Neural progenitor cell (in vitro differentiated cells): ENCODE results near the gene SCN1B. TPM values are rescaled to one million over a fixed set of nuclear protein-coding genes. Genes with fewer than 3 reads are reported as not detected.
A peak's percentile ranks its signal among the peaks of the same experiment; 100 is the strongest.

Source experiments
- DNase-seq: peaks from one replicate; pipeline ENCODE4 v3.0.0-alpha.2; 2016; ENCODE audit warnings: low spot score
- H2AFZ ChIP-seq: fragments of 200-600 bp; sonication (generic); replicated peaks from 2 replicates; pipeline ENCODE4 v1.6.1; 2016; ENCODE audit warnings: antibody characterized with exemption
- H3F3A ChIP-seq: fragments of 200-600 bp; sonication (generic); 2 replicates; pipeline ENCODE4 v1.6.1; 2016; ENCODE audit warnings: antibody characterized with exemption, low read depth
- H3K27ac ChIP-seq: fragments of 200-600 bp; sonication (generic); 2 replicates; pipeline ENCODE4 v1.5.1; 2016; ENCODE audit warnings: mild to moderate bottlenecking
- H3K27me3 ChIP-seq: fragments of 200-600 bp; sonication (generic); 2 replicates; pipeline ENCODE4 v1.6.1; 2016; ENCODE audit warnings: mild to moderate bottlenecking, moderate library complexity
- H3K36me3 ChIP-seq: fragments of 200-600 bp; sonication (generic); 2 replicates; pipeline ENCODE4 v1.5.1; 2016
- H3K4me1 ChIP-seq: fragments of 200-600 bp; sonication (generic); 2 replicates; pipeline ENCODE4 v1.6.1; 2016; ENCODE audit warnings: mixed run types
- H3K4me2 ChIP-seq: fragments of 200-600 bp; sonication (generic); 2 replicates; pipeline ENCODE4 v1.6.1; 2016
- H3K4me3 ChIP-seq: fragments of 200-600 bp; sonication (generic); 2 replicates; pipeline ENCODE4 v1.5.1; 2016
- H3K79me2 ChIP-seq: fragments of 200-600 bp; sonication (generic); 2 replicates; pipeline ENCODE4 v1.6.1; 2016; ENCODE audit warnings: low read depth
- H3K9ac ChIP-seq: fragments of 200-600 bp; sonication (generic); 2 replicates; pipeline ENCODE4 v1.6.1; 2016
- H3K9me3 ChIP-seq: fragments of 200-600 bp; sonication (generic); 2 replicates; pipeline ENCODE4 v1.5.1; 2016; ENCODE audit warnings: low read depth
- H4K20me1 ChIP-seq: fragments of 200-600 bp; sonication (generic); 2 replicates; pipeline ENCODE4 v1.6.1; 2016; ENCODE audit warnings: low read depth
- H3K27ac Mint-ChIP-seq: 3 replicates; pipeline ENCODE4 v1.8.0; 2021; ENCODE audit warnings: mixed read lengths
- H3K27me3 Mint-ChIP-seq: 2 replicates; pipeline ENCODE4 v1.8.0; 2022; ENCODE audit warnings: low read depth, mild to moderate bottlenecking, inconsistent platforms, moderate library complexity, mixed read lengths; ENCODE audit not compliant: insufficient read depth
- H3K36me3 Mint-ChIP-seq: 3 replicates; pipeline ENCODE4 v1.8.0; 2021; ENCODE audit warnings: mixed read lengths
- H3K4me1 Mint-ChIP-seq: 3 replicates; pipeline ENCODE4 v1.8.0; 2021; ENCODE audit warnings: mixed read lengths
- H3K4me3 Mint-ChIP-seq: 3 replicates; pipeline ENCODE4 v1.8.0; 2021; ENCODE audit warnings: mild to moderate bottlenecking, moderate library complexity, mixed read lengths
- H3K9me3 Mint-ChIP-seq: 3 replicates; pipeline ENCODE4 v1.8.0; 2020; ENCODE audit warnings: mixed read lengths
- EZH2 ChIP-seq: fragments of 200-600 bp; sonication (generic); IDR thresholded peaks from 2 replicates; pipeline ENCODE4 v1.6.1; 2017; ENCODE audit warnings: antibody characterized with exemption, mild to moderate bottlenecking, moderate library complexity
- EZH2phosphoT487 ChIP-seq: fragments of 200-600 bp; sonication (generic); IDR thresholded peaks from 2 replicates; pipeline ENCODE4 v1.6.1; 2017; ENCODE audit warnings: antibody characterized with exemption
- total RNA-seq: library from RNA; depleted of rRNA; stranded (reverse); fragments of >200 nt; gene quantifications from 2 replicates; pipeline ENCODE4 v1.2.3, GENCODE V29; 2015; ENCODE audit warnings: low replicate concordance
- TF ChIP-seq, protein P1 (sequence below): fragments of 200-600 bp; sonication (generic); IDR thresholded peaks from 2 replicates; pipeline ENCODE4 v1.5.1; 2017; ENCODE audit warnings: antibody characterized with exemption, mild to moderate bottlenecking

The SCN1B gene
- total RNA-seq, 1 donor from 2014 or later: 2.2 TPM

DNA sequence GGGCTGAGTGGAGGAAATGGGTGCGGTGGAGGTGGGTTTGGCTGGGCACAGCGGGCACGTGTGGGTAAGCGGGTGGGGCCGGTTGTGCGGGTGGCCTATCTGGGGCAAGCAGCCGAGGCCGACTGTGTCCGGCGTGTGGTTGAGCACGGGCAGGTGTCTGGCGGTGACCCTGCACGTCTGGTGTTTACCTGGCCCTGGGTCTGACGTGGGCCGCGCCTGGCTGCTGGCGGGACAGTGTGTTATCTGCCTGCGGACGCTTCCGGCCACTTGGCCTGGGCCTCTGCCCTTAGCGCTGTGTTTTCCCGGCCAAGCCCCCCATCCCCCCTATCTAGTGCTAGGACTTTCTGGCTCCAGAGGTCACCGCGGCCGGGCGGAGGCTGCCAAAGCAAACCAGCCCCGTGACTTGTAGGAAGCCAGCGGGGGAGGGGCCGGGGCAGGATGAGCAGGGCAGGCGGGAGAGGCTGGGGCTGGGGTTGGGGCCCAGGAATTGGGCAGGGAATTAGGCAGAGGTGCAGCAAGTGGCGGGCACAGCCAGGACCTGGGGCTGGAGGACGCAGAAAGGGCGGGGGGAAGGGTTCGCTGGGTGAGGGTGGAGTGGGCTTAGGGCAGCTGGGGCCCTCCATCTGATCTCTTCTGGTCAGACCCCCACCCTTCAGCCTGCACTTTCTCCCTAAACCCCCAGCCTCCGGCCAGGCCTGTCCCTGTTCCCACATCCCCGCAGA, 10.7 kb downstream of the SCN1B start:
- Histone ChIP-seq H3K27ac (no peak overlapping the region), H3K36me3 (no peaks in the 10 kb centered on the region), H3K4me2 (peak overlapping the region; percentile 81), H3K27me3 (no peaks in the 10 kb centered on the region), H4K20me1 (no peaks in the 10 kb centered on the region), H2AFZ (peak overlapping the region; percentile 87), H3F3A (no peaks in the 10 kb centered on the region), H3K79me2 (no peaks in the 10 kb centered on the region), H3K9me3 (no peaks in the 10 kb centered on the region), H3K9ac (no peak overlapping the region), H3K4me3 (peak overlapping the region; percentile 36), H3K4me1 (peaks cover 14% of the 10 kb centered on the region)
- Mint-ChIP-seq H3K27me3 (peaks cover 9% of the 10 kb centered on the region), H3K36me3 (no peaks in the 10 kb centered on the region), H3K4me3 (no peak overlapping the region), H3K4me1 (peaks cover 19% of the 10 kb centered on the region), H3K27ac (no peak overlapping the region), H3K9me3 (no peaks in the 10 kb centered on the region)
- DNase-seq: peak; percentile 70
- TF ChIP-seq EZH2phosphoT487 (no peak), EZH2 (no peak)
- TF ChIP-seq, protein P1, sequence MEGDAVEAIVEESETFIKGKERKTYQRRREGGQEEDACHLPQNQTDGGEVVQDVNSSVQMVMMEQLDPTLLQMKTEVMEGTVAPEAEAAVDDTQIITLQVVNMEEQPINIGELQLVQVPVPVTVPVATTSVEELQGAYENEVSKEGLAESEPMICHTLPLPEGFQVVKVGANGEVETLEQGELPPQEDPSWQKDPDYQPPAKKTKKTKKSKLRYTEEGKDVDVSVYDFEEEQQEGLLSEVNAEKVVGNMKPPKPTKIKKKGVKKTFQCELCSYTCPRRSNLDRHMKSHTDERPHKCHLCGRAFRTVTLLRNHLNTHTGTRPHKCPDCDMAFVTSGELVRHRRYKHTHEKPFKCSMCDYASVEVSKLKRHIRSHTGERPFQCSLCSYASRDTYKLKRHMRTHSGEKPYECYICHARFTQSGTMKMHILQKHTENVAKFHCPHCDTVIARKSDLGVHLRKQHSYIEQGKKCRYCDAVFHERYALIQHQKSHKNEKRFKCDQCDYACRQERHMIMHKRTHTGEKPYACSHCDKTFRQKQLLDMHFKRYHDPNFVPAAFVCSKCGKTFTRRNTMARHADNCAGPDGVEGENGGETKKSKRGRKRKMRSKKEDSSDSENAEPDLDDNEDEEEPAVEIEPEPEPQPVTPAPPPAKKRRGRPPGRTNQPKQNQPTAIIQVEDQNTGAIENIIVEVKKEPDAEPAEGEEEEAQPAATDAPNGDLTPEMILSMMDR: no peak

DNA sequence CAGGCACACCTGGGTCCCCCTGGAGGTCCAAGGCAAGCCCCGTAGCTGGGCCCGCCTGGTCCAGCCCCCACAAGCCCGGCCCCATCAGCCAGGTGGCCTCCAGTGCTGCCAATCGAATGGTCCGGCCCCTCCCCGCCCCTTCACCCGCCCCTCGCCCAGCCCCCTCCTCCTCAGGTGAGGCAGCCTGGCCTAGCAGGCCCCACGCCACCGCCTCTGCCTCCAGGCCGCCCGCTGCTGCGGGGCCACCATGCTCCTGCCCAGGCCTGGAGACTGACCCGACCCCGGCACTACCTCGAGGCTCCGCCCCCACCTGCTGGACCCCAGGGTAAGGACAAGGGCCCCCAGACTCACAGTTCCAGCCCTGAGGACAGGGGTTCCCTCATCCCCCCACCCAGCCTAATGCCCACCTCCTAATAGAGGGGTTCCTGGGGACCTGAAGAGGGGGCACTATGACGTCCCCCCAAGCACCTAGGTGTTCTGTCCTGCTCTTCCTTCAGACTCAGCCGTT, 11.3 kb downstream of the SCN1B start, which contains the start of gene HPN:
HPN (plus strand) TSS at position 174 of the 508 bp plus-strand sequence. CDS start 786 bp downstream, outside the sequence.
- no peaks in the 10 kb centered on the region for H3K36me3 Mint-ChIP-seq
- H3F3A ChIP-seq: no peaks in the 10 kb centered on the region
- peak within 1 kb of the TSS; percentile 36 for H3K4me3 ChIP-seq
- DNase-seq: peak; percentile 37
- H3K9me3 ChIP-seq: no peaks in the 10 kb centered on the region
- no peak for TF ChIP-seq EZH2phosphoT487
- TF ChIP-seq, protein P1: no peak
- no peak for TF ChIP-seq EZH2
- no peak within 1 kb of the TSS for H3K27ac ChIP-seq
- no peaks in the 10 kb centered on the region for H3K9me3 Mint-ChIP-seq
- H3K4me2 ChIP-seq: peak within 1 kb of the TSS; percentile 81
- peaks cover 19% of the 10 kb centered on the region for H3K4me1 Mint-ChIP-seq
- H3K27me3 ChIP-seq: no peaks in the 10 kb centered on the region
- H3K27ac Mint-ChIP-seq: no peak within 1 kb of the TSS
- H3K4me1 ChIP-seq: peaks cover 14% of the 10 kb centered on the region
- H3K27me3 Mint-ChIP-seq: peaks cover 7% of the 10 kb centered on the region
- no peaks in the 10 kb centered on the region for H3K79me2 ChIP-seq
- H3K9ac ChIP-seq: no peak within 1 kb of the TSS
- H3K4me3 Mint-ChIP-seq: no peak within 1 kb of the TSS
- no peaks in the 10 kb centered on the region for H3K36me3 ChIP-seq
- no peaks in the 10 kb centered on the region for H4K20me1 ChIP-seq
- H2AFZ ChIP-seq: peak within 1 kb of the TSS; percentile 87

DNA sequence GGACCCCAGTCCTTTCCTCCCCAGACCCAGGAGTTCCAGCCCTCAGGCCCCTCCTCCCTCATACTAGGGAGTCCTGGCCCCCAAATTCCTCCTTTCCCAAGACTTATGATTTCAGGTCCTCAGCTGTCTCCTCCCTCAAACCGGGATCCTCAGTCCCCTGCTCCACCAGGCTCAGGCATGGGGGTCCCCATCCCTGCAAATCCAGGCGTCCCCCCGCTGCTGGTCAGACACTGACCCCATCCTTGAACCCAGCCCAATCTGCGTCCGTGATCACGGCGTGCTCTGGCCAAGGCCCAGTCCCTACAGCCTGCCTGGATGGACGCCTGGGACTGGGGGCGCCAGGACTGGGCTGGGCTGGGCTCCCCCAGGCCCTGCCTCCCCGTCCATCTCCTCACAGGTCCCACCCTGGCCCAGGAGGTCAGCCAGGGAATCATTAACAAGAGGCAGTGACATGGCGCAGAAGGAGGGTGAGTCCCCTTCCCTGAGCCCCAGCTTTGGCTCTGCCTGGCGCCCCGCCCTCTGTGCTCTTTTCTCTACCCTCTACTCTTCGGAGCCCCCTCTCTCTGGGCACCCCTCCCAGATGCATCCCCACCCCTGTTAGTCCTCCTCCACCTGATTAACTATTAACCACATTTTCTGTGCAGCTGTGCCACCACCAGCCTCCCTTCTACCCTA, 11.9 kb downstream of the SCN1B start:
- H3K9ac ChIP-seq: no peak overlapping the region
- H3K79me2 ChIP-seq: no peaks in the 10 kb centered on the region
- no peak overlapping the region for H3K4me3 ChIP-seq
- Mint-ChIP-seq H3K9me3 (no peaks in the 10 kb centered on the region), H3K27me3 (peaks cover 10% of the 10 kb centered on the region), H3K4me1 (peaks cover 20% of the 10 kb centered on the region), H3K27ac (no peak overlapping the region), H3K36me3 (no peaks in the 10 kb centered on the region), H3K4me3 (no peak overlapping the region)
- H3K9me3 ChIP-seq: no peaks in the 10 kb centered on the region
- DNase-seq: no peak
- no peaks in the 10 kb centered on the region for H4K20me1 ChIP-seq
- TF ChIP-seq EZH2 (no peak), EZH2phosphoT487 (no peak)
- TF ChIP-seq, protein P1: no peak
- H3K27ac ChIP-seq: no peak overlapping the region
- H2AFZ ChIP-seq: no peak overlapping the region
- no peaks in the 10 kb centered on the region for H3F3A ChIP-seq
- no peaks in the 10 kb centered on the region for H3K36me3 ChIP-seq
- H3K4me1 ChIP-seq: peaks cover 14% of the 10 kb centered on the region
- no peaks in the 10 kb centered on the region for H3K27me3 ChIP-seq
- H3K4me2 ChIP-seq: no peak overlapping the region
